HG02610 (cell line): Measurements from ENCODE around the gene KLHL24.
"Not testable (repeated sequence)": the region's sequence is repeated elsewhere in the genome, so short reads cannot be mapped to it uniquely, and the experiment has no call there.

Experiments used
- ATAC-seq: cut with Tn5 transposase; IDR thresholded peaks from one replicate; pipeline ENCODE4 v1.9.1; 2021; ENCODE audit warnings: mild to moderate bottlenecking, moderate library complexity; ENCODE audit not compliant: unreplicated experiment

KLHL24 gene

DNA sequence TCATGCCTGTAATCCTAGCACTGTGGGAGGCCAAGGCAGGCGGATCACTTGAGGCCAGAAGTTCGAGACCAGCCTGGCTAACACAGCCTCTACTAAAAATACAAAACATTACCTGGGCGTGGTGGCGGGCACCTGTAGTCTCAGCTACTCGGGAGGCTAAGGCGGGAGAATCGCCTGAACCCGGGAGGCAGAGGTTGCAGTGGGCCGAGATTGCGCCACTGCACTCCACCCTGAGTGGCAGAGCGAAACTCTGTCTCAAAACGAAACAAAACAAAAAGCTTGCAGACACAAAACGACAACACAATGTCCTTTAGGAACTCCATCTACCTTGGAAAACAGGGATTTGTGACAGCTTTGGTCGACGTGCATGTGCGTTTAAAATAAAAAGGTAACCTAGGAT lies 716 bp upstream of the KLHL24 start:
- no peak for ATAC-seq

DNA sequence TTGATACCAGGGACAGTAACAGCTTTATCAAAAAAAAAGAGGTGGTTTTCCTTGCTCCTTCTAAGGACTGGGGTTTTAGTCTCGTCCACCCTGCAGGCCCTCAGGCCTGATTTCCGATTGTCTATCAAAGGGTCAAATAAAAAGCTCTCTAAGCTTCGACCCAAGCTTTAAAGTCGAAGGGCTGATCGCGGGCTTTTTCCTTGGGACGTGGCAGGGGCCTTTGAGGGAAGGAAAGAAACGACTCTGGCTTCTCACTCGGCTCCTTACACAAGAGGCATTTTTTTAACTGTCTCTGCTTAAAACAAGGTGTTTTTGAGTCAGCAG lies 354 bp upstream of the KLHL24 start:
- ATAC-seq, result no peak

GRCh38 chr3:183636221-183637105 lies 1.0 kb downstream of the KLHL24 start:
- peak; percentile 92 for ATAC-seq

- no peak for ATAC-seq
These were observed 1.7 kb downstream of the KLHL24 start for GRCh38 chr3:183637106-183637486.

DNA sequence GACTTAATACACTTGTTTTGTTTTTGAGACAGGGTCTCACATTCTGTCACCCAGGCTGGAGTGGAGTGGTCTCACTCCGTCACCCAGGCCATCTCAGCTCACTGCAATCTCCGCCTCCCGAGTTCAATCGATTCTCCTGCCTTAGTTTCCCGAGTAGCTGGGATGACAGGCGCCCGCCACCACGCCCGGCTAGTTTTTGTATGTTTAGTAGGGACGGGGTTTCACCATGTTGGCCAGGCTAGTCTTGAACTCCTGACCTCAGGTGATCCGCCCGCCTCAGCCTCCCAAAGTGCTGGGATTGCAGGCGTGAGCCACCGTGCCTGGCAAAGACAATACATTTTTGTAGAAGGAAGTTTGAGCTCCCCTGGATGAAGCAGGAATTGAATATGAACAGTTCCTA lies 2.2 kb downstream of the KLHL24 start:
- ATAC-seq, result not testable (repeated sequence)

- no peak for ATAC-seq
These were observed 2.9 kb downstream of the KLHL24 start for GRCh38 chr3:183638101-183638852.

GRCh38 chr3:183640635-183641034 lies 5.2 kb downstream of the KLHL24 start:
- ATAC-seq, result not testable (repeated sequence)

DNA sequence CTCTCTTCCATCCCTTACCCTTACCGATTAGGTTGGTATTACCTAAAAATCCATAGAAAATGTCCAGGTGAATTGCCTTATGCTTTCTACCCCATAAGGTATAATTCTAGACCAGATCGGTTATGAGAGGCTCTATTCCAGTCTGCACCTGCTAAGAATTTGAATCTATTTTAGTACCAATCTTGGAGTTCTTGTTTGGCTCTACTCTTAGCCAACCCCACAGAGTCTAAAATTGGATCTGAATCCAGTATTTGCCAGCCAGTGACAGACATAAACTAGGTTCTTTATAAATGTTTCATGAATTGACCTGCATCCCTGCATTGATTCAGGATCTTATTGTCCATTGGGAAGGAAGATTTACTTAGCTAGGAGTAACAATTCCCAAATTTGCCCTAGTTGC lies 6.5 kb downstream of the KLHL24 start:
- no peak for ATAC-seq

DNA sequence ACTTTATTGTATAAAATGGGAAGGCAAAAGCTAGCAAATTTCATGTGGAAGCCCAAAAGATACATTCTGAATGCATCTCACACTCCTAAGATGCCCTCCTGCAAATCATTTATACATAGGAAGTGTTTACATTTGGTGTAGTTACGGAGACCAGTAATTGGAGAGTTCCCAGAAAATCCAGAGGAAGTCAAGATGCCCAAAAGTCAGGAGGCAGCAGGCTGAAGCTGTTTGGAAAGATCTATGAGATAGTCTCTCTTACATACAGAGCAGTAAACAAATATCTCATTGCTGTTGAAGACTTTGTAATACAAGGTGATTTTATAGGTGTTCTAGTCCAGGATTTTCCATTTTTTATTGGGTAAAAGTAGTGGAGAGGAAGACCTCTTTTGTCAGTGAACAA lies 8.8 kb downstream of the KLHL24 start:
- no peak for ATAC-seq

GRCh38 chr3:183645254-183645653 lies 9.8 kb downstream of the KLHL24 start:
- ATAC-seq, result no peak

DNA sequence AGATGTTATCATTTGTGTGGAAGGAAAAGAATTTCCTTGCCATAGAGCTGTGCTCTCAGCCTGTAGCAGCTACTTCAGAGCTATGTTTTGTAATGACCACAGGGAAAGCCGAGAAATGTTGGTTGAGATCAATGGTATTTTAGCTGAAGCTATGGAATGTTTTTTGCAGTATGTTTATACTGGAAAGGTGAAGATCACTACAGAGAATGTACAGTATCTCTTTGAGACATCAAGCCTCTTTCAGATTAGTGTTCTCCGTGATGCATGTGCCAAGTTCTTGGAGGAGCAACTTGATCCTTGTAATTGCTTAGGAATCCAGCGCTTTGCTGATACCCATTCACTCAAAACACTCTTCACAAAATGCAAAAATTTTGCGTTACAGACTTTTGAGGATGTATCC lies 15.1 kb downstream of the KLHL24 start:
- no peak for ATAC-seq

- ATAC-seq, result no peak
These were observed 18.0 kb downstream of the KLHL24 start for GRCh38 chr3:183653209-183654064.

GRCh38 chr3:183654727-183655126 lies 19.3 kb downstream of the KLHL24 start:
- ATAC-seq, result no peak

- ATAC-seq, result no peak
These were observed 26.7 kb downstream of the KLHL24 start for GRCh38 chr3:183662099-183662498.

DNA sequence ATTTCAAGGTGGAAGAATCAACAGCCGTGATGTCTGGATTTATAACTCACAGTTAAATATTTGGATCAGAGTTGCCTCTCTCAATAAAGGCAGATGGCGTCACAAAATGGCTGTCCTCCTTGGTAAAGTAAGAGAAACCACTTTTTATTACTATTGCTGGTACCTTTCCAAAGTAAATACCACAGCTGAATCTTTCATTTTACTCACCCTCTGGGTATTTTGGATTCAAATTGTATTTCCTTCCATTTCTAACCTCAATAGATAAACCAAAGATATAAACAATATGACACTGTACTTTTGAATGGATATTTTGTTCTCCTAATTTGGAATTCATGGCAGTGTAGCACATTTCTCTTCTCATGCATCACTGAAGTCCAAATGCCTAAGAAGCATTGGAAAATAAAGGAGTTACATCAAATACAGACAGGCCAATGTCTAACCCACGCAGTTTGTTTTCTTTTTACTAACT lies 29.5 kb downstream of the KLHL24 start:
- ATAC-seq, result no peak

GRCh38 chr3:183680061-183680460 lies 44.6 kb downstream of the KLHL24 start:
- ATAC-seq, result no peak

- no peak for ATAC-seq
These were observed 52.3 kb downstream of the KLHL24 start for GRCh38 chr3:183687705-183688104.

- no peak for ATAC-seq
These were observed 53.5 kb downstream of the KLHL24 start for GRCh38 chr3:183688874-183689273.

GRCh38 chr3:183689621-183690020 lies 54.2 kb downstream of the KLHL24 start:
- not testable (repeated sequence) for ATAC-seq

DNA sequence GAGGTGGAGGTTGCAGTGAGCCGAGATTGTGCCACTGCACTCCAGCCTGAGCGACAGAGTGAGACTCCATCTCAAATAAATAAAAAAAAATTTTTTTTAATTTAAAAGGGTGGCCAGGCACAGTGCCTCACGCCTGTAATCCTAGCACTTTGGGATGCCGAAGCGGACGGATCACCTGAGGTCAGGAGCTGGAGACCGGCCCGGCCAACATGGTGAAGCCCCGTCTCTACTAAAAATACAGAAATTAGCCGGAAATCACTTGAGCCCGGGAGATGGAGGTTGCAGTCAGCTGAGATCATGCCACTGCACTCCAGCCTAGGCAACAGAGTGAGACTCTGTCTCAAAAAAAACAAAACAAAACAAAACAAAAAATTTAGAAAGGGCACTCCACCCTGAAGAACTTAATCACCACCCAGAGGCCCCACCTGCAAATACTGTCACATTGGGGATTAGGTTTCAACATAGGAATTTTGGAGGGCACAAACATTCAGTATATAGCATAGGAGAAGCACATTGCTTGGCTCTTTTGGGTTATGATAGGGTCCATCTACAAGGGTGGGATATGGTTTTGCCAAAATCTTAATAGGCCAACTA lies 55.1 kb downstream of the KLHL24 start:
- no peak for ATAC-seq

DNA sequence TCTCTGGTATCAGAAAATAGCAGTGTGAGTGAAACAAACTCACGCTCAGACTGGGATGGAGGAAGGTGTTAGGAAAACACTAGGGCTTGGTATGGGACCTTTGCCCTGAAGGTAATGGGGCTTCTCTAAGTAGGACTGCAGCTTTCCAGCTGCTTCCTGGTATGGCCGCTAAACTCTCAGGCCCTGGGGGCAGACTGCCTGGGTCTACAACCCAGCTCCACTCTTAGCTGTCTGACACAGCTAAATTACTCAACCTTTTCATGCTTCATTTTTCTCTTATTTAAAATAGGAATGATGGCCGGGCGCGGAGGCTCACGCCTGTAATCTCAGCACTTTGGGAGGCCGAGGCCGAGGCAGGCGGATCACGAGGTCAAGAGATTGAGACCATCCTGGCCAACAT lies 57.0 kb downstream of the KLHL24 start:
- ATAC-seq, result no peak
